ENCODE data around the gene PEPD.
"Not testable (repeated sequence)": the region's sequence is repeated elsewhere in the genome, so short reads cannot be mapped to it uniquely, and the experiment has no call there.

GRCh38 chr19:33555726-33556125 is 34.1 kb upstream of the PEPD start:
- TF ChIP-seq CTCF (IDR thresholded peaks at IDR 0.05; ENCODE audit: low read depth, low read length, missing input control); REST (IDR thresholded peaks at IDR 0.05); GABPA (IDR thresholded peaks at IDR 0.05 in 1 of 2, conservative IDR thresholded peaks at IDR 0.05 in 1 of 2); MAX (IDR thresholded peaks at IDR 0.05); SP1 (IDR thresholded peaks at IDR 0.05); YY1 (IDR thresholded peaks at IDR 0.05); TAF1 (conservative IDR thresholded peaks at IDR 0.05): not testable (repeated sequence)

Measured in liver (tissue), 3 donors.